Measurements from ENCODE around the gene SAE1.
"Not testable (repeated sequence)": the region's sequence is repeated elsewhere in the genome, so short reads cannot be mapped to it uniquely, and the experiment has no call there.

SAE1 gene

GRCh38 chr19:47132194-47132852 lies 1.7 kb downstream of the SAE1 start:
- no peak for DNase-seq

DNA sequence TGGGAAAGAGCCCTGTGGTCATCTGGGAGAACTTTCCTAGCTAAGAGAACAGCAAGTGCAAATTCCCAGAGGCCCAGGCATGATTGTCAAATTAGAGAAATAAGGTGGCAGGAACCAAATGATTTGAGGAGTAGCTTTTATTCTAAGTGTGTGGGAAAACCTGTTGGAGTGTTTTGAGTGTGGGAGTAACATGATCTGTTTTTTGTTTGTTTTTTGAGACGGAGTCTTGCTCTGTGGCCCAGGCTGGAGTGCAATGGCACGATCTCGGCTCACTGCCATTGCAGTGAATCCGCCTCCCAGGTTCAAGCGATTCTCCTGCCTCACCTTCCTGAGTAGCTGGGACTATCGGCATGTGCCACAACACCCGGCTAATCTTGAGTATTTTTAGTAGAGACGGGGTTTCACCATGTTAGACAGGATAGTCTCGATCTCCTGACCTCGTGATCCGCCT lies 2.4 kb downstream of the SAE1 start:
- no peak for DNase-seq

GRCh38 chr19:47134545-47134944 lies 3.9 kb downstream of the SAE1 start:
- no peak for DNase-seq

GRCh38 chr19:47135156-47135555 lies 4.5 kb downstream of the SAE1 start:
- DNase-seq, result no peak

DNA sequence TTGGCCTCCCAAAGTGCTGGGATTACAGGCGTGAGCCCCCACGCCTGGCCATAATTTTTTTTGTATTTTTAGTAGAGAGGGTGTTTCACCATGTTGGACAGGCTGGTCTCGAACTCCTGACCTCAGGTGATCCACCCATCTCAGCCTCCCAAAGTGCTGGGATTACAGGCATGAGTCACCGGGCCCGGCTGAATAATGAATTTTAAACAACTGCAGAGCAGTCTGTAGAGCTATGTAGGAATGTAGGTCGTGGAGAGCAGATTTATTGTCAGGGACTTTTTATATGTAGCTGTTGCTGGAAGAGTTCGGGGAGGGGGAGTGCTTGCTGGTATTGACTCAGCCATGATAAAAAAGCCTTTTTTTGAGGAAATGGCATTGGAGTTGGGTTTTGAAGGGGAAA lies 10.6 kb downstream of the SAE1 start:
- not testable (repeated sequence) for DNase-seq

DNA sequence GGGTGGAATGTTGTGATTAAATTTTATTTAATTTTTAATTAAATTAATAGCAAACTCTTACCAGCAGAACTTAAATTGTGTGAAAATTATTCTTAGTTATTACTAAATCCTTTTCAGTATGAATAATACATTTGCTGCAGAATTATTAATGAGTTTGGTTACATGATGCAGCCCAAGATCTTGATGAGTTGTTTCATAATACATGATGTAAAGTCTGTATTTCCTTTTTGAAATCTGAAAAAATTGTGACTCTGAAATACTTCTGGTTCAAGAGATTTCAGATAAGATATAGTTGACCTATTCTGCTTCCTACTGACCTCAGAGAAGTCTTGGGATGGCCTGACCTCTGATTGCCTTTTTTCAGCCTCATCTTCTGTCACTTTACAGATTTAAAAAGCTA lies 11.1 kb downstream of the SAE1 start:
- no peak for DNase-seq

- DNase-seq, result no peak
Measured at GRCh38 chr19:47142779-47143178, 12.1 kb downstream of the SAE1 start.

DNA sequence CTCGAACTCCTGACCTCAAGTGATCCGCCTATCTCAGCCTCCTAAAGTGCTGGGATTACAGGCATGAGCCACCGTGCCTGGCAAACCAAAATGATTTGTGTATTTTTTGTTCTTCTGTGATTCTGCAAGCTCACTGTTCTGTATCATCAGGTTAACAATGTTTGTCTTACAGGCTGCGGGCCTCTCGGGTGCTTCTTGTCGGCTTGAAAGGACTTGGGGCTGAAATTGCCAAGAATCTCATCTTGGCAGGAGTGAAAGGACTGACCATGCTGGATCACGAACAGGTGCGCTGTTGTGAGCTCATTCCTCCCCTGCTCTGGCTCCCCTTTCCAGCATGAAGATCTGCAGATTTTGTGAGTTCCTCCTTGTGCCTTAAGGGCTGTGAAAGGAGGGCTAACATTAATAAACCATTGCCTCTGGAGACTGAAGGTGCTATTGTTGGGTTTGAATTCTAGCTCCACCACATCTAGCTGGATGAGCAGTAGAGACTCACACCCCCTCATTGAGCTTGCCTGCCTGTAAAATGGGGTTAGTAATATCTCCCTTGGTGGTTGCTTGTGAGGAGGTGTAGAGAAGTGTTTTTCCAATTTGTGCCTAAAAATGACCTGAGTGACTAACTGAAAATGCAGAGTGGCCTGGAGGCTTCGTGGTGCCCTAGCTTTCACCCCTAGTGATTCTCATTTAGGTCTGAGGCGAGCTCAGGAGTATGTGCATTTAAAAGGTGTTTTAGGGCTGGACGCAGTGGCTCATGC lies 12.9 kb downstream of the SAE1 start:
- no peak for DNase-seq

DNA sequence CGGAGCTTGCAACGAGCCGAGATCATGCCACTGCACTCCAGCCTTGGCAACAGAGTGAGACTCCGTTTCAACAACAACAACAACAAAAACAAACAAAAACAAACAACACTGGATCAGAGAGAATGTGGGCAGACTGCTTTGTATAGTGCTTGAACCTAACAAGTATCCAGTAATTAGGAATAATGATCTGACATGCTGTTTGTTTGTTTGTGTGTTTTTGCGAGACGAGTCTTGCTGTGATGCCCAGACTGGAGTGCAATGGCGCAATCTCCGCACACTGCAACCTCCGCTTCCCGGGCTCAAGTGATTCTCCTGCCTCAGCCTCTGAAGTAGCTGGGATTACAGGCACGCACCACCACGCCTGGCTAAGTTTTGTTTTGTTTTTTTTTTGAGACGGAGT lies 14.0 kb downstream of the SAE1 start:
- DNase-seq, result no peak

DNA sequence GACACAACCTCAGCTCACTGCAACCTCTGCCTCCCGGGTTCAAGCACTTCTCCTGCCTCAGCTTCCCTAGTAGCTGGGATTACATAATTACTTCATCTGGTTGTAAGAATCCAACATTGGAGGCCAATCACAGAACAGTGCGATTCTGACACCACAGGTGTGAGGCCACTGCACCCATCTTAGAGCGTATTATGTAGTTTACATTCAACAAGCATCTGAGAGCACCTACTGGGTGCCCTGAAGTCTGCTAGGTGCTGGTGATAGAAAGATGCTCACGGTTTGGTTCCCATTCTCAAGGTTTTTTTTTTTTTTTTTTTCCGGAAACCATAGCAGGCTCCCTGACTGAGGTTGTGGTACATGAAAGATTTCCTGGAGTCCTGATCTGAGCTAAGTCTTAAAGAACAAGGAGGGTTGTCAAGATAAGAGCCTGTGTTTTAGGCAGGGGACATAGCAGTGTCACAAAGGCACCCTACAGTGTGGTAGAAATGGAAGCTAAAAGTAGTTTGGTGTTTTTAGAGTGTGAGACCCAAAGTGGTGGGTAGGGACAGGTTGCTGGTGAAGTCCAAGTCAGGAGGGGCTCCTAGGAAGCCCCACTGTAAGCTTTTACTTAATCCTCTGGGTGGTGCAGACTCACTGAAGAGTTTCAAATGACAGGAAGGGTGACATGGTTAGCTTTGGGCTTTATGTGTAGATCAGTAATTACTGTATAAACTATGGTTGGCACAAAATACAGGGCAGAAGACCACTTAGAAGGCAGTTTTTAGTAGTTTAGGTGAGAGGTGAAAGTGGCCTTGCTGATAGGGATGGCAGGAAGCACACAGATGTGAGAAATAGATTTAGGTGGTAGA lies 15.2 kb downstream of the SAE1 start:
- DNase-seq, result no peak

- DNase-seq, result no peak
Measured at GRCh38 chr19:47146920-47147319, 16.3 kb downstream of the SAE1 start.

- DNase-seq, result no peak
Measured at GRCh38 chr19:47151627-47152026, 21.0 kb downstream of the SAE1 start.

DNA sequence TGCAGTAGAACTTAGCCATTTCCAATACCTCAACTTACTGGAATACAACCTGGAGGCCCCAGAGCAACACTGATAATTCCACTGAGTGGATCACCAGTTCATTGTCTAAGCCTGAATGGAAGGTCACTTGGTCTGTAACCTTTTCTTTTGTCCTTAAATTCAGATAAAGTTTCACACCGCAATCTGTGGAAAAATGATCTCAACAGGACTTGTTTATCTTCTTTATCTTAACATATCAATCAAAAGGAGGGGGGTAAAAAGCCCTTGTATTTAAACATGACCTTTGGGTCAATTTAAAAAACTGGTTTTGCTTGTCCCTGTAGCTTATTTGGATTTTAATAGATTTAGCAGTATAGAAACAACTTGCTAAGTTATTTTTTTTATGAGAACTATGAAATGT lies 21.6 kb downstream of the SAE1 start:
- no peak for DNase-seq

DNA sequence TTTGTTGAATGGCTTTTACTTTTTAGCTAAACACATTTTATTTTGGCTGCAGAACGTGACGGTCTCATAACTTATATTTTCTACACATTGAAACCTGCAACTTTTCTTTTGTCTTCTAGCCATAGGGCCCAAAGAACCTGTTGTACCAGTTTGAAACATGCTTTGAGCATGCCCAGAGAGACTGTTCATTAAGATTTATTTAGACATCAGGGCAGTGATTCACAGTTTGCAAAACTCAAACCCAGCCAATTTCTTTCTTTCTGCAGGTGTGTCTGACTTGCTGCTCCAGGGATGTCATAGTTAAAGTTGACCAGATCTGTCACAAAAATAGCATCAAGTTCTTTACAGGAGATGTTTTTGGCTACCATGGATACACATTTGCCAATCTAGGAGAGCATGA lies 22.0 kb downstream of the SAE1 start:
- DNase-seq, result no peak

DNA sequence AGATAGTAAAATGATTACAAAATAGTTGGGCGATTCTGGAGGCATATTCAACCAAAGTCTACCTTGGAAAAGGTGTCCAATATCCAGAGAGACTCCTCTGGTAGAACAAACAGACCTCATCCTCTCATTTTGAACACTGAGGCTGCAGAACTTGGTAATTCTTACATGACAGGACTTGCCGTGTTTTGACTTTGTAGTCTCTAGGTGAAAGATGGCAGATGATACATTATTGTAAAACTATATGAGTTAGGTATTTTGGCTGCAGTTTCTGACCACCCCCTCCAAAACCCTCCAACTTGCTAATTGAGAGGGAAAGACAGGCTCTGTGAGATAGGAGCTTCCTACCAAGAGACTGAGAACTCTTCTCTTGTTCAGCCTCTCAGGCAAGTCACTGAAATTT lies 22.6 kb downstream of the SAE1 start:
- DNase-seq, result no peak

DNA sequence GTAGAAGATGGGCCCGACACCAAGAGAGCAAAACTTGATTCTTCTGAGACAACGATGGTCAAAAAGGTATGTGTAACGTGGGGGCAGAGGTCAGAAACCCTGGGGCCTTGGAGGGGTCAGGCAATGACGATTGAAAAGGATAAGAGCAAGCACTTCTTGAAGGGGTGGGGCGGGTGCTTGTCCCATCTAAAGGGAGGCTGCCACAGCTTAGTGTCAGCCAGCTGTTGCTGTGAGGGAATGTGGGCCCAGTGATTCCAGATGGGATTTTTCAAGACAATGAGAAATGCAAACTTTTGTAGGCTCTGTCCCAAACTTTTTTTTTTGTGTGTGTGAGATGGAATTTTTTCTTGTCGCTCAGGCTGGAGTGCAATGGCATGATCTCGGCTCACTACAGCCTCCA lies 24.5 kb downstream of the SAE1 start:
- no peak for DNase-seq

- DNase-seq, result no peak
Measured at GRCh38 chr19:47156861-47157430, 26.3 kb downstream of the SAE1 start.

- no peak for DNase-seq
Measured at GRCh38 chr19:47157431-47158321, 27.0 kb downstream of the SAE1 start.

DNA sequence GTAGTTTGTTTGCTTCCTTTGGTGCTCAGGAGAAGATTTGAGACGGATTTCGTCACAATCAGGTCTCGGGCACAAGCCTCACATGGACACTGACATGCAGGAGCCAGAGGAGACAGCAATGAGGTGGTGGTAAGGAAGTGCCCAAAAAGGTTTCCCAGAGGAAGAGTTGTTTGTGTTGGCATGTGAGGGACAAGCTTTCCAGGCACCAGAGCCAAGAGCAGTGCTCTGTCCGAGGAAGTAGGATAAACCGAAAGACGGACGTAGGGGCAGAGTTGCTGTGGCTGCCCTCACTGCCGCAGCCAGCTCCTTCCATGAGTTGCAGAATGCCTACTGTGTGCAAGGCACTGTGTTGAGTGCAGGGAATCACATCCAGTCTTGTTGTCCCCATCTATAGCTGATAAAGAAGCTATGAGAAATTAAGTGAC lies 27.7 kb downstream of the SAE1 start:
- DNase-seq, result no peak

- no peak for DNase-seq
Measured at GRCh38 chr19:47158879-47159503, 28.4 kb downstream of the SAE1 start.

GRCh38 chr19:47161876-47162489 lies 31.3 kb downstream of the SAE1 start:
- DNase-seq, result no peak

Data from NCI-H2081 (cell line).